Measurements from ENCODE around the gene ENDOD1. TPM values are rescaled to one million over a fixed set of nuclear protein-coding genes. Genes with fewer than 3 reads are reported as not detected.

Gene ENDOD1
- total and polyA plus RNA-seq, 3 donors from 2014 or later = 28.9 to 71.8 (median 55.6) TPM

GRCh38 chr11:95093548-95093947, 3.9 kb downstream of the ENDOD1 start:
- DNase-seq = no peak
- Histone ChIP-seq H3K4me3 (no peak overlapping the region), H3K27me3 (no peaks in the 10 kb centered on the region), H3K9me3 (no peaks in the 10 kb centered on the region), H3K36me3 (ENCODE audit: low read depth, missing control alignments) (no peaks in the 10 kb centered on the region), H3K4me1 (peaks cover 24% of the 10 kb centered on the region), H3K27ac (no peak overlapping the region)
- WGBS, 2 donors = 88 to 92% methylated on average over 3 of the region's 3 CpGs
- TF ChIP-seq CTCF (IDR thresholded peaks at IDR 0.05) = no peak
- no peak for TF ChIP-seq POLR2A (IDR thresholded peaks at IDR 0.05)
- intact Hi-C loops (cut with DNase I; ENCODE audit: low total_unique reads) = no loop called here

- no peak for TF ChIP-seq POLR2A (IDR thresholded peaks at IDR 0.05)
- no peak for TF ChIP-seq CTCF (IDR thresholded peaks at IDR 0.05)
- Histone ChIP-seq H3K27ac (no peak overlapping the region), H3K9me3 (no peaks in the 10 kb centered on the region), H3K27me3 (no peaks in the 10 kb centered on the region), H3K4me3 (no peak overlapping the region), H3K4me1 (peaks cover 14% of the 10 kb centered on the region), H3K36me3 (ENCODE audit: low read depth, missing control alignments) (no peaks in the 10 kb centered on the region)
- intact Hi-C loops (cut with DNase I; ENCODE audit: low total_unique reads) = no loop called here
- no peak for DNase-seq
- WGBS, 2 donors = 80 to 83% methylated on average over 4 of the region's 4 CpGs
These were observed 6.4 kb downstream of the ENDOD1 start for GRCh38 chr11:95095858-95096587.

- intact Hi-C loops (cut with DNase I; ENCODE audit: low total_unique reads) = no loop called here
- H3K36me3 ChIP-seq (ENCODE audit: low read depth, missing control alignments) = no peaks in the 10 kb centered on the region
- no peaks in the 10 kb centered on the region for H3K9me3 ChIP-seq
- H3K4me3 ChIP-seq = no peak overlapping the region
- H3K4me1 ChIP-seq = peaks cover 8% of the 10 kb centered on the region
- no peak overlapping the region for H3K27ac ChIP-seq
- no peak for DNase-seq
- 75 to 86% methylated on average over 3 of the region's 3 CpGs for WGBS, 2 donors
- TF ChIP-seq POLR2A (IDR thresholded peaks at IDR 0.05) (no peak), CTCF (IDR thresholded peaks at IDR 0.05) (no peak)
- H3K27me3 ChIP-seq = no peaks in the 10 kb centered on the region
These were observed 7.6 kb downstream of the ENDOD1 start for GRCh38 chr11:95097209-95097608.

GRCh38 chr11:95098826-95099225, 9.2 kb downstream of the ENDOD1 start:
- H3K4me1 ChIP-seq = peaks cover 5% of the 10 kb centered on the region
- no peak for DNase-seq
- no peak overlapping the region for H3K4me3 ChIP-seq
- H3K27ac ChIP-seq = no peak overlapping the region
- no peaks in the 10 kb centered on the region for H3K9me3 ChIP-seq
- intact Hi-C loops (cut with DNase I; ENCODE audit: low total_unique reads) = no loop called here
- WGBS, 2 donors = 95 to 98% methylated on average over 3 of the region's 3 CpGs
- no peaks in the 10 kb centered on the region for H3K36me3 ChIP-seq (ENCODE audit: low read depth, missing control alignments)
- TF ChIP-seq POLR2A (IDR thresholded peaks at IDR 0.05) (no peak), CTCF (IDR thresholded peaks at IDR 0.05) (no peak)
- no peaks in the 10 kb centered on the region for H3K27me3 ChIP-seq

- 89 to 96% methylated on average over 4 of the region's 4 CpGs for WGBS, 2 donors
- Histone ChIP-seq H3K27ac (no peak overlapping the region), H3K27me3 (no peaks in the 10 kb centered on the region), H3K9me3 (no peaks in the 10 kb centered on the region), H3K4me3 (no peak overlapping the region), H3K36me3 (ENCODE audit: low read depth, missing control alignments) (no peaks in the 10 kb centered on the region), H3K4me1 (peaks cover 6% of the 10 kb centered on the region)
- TF ChIP-seq CTCF (IDR thresholded peaks at IDR 0.05) (no peak), POLR2A (IDR thresholded peaks at IDR 0.05) (no peak)
- no peak for DNase-seq
- intact Hi-C loops (cut with DNase I; ENCODE audit: low total_unique reads) = no loop called here
These were observed 10.6 kb downstream of the ENDOD1 start for GRCh38 chr11:95100191-95100648.
